ENCODE data around the gene C5orf52.

The C5orf52 gene

DNA sequence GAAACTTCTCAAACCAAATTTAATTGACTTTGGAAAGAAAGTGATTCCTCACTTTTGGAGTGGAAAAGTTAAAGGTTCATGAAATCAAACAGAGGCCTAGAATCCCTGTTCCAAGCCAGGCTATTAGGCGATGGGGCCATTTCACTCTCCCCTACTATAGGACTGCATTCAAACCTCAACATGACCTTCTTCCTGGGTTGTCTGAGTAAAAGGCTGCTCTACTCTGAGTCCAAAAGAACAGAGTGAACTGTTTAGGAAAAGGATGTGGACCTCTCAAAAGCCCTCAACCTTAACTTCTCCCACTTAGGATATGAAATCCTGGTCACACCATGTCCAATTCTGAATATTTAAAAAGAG is 15.8 kb downstream of the C5orf52 start:
- no peak for TF ChIP-seq TOX (CRISPR knock-in tag; IDR thresholded peaks at IDR 0.05; ENCODE audit: borderline replicate concordance)
- no peak for TF ChIP-seq SNAI2 (CRISPR knock-in tag; IDR thresholded peaks at IDR 0.05)
- TF ChIP-seq BACH2 (CRISPR knock-in tag; IDR thresholded peaks at IDR 0.05; ENCODE audit: borderline replicate concordance): no peak
- TF ChIP-seq PATZ1 (CRISPR knock-in tag; IDR thresholded peaks at IDR 0.05; ENCODE audit: borderline replicate concordance): no peak
- TF ChIP-seq POU6F1 (CRISPR knock-in tag; IDR thresholded peaks at IDR 0.05; ENCODE audit: borderline replicate concordance, low read depth): no peak
- TF ChIP-seq ARNTL (CRISPR knock-in tag; IDR thresholded peaks at IDR 0.05; ENCODE audit: borderline replicate concordance, low read depth): no peak
- no peak for TF ChIP-seq ZC3H10 (CRISPR knock-in tag; IDR thresholded peaks at IDR 0.05)
- TF ChIP-seq CSDC2 (CRISPR knock-in tag; IDR thresholded peaks at IDR 0.05): no peak
- TF ChIP-seq, protein P1, sequence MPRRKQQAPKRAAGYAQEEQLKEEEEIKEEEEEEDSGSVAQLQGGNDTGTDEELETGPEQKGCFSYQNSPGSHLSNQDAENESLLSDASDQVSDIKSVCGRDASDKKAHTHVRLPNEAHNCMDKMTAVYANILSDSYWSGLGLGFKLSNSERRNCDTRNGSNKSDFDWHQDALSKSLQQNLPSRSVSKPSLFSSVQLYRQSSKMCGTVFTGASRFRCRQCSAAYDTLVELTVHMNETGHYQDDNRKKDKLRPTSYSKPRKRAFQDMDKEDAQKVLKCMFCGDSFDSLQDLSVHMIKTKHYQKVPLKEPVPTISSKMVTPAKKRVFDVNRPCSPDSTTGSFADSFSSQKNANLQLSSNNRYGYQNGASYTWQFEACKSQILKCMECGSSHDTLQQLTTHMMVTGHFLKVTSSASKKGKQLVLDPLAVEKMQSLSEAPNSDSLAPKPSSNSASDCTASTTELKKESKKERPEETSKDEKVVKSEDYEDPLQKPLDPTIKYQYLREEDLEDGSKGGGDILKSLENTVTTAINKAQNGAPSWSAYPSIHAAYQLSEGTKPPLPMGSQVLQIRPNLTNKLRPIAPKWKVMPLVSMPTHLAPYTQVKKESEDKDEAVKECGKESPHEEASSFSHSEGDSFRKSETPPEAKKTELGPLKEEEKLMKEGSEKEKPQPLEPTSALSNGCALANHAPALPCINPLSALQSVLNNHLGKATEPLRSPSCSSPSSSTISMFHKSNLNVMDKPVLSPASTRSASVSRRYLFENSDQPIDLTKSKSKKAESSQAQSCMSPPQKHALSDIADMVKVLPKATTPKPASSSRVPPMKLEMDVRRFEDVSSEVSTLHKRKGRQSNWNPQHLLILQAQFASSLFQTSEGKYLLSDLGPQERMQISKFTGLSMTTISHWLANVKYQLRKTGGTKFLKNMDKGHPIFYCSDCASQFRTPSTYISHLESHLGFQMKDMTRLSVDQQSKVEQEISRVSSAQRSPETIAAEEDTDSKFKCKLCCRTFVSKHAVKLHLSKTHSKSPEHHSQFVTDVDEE (CRISPR knock-in tag; IDR thresholded peaks at IDR 0.05): no peak
- TF ChIP-seq ZFP30 (CRISPR knock-in tag; IDR thresholded peaks at IDR 0.05): no peak
- TF ChIP-seq ZNF70 (CRISPR knock-in tag; IDR thresholded peaks at IDR 0.05): no peak
- TF ChIP-seq RARB (CRISPR knock-in tag; IDR thresholded peaks at IDR 0.05): no peak
- no peak for ATAC-seq

DNA sequence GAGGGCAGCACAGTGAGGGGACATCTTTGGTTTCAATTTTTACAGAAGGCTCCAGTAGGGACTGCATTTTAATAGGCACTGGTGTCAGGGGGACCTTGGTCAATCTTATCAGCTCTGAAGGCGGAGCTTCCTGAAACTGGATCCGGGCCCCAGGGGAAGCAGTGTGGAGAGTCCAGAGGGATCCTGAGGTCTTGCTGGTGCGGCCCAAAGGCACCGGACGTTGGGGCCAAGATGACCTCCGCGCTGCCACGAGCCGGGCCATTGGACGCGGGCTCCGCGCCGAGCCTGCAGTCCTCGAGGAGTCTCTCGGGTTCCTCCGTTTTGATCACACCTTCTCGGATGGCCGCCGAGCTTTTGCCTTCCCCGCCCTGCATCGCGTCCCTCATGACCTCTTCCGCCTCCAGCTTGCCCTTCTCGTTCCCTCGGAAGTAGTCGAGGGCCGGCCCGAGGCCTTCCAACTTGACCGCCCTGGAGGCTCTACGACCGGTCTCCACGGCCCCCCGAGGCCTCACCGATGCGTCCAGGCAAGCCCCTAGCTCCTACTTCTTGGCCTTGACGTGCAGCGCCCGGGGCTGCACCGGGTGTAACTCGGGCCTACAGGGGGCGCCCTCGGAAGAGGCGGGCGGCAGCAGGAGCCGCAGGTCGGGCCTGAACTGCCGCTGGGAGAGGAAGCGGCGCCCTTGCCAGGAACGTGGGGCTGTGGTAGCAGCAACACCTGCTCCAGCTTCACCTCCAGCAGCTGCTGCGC is 18.8 kb downstream of the C5orf52 start:
- TF ChIP-seq, protein P2, sequence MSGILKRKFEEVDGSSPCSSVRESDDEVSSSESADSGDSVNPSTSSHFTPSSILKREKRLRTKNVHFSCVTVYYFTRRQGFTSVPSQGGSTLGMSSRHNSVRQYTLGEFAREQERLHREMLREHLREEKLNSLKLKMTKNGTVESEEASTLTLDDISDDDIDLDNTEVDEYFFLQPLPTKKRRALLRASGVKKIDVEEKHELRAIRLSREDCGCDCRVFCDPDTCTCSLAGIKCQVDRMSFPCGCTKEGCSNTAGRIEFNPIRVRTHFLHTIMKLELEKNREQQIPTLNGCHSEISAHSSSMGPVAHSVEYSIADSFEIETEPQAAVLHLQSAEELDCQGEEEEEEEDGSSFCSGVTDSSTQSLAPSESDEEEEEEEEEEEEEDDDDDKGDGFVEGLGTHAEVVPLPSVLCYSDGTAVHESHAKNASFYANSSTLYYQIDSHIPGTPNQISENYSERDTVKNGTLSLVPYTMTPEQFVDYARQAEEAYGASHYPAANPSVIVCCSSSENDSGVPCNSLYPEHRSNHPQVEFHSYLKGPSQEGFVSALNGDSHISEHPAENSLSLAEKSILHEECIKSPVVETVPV (CRISPR knock-in tag; IDR thresholded peaks at IDR 0.05): no peak
- TF ChIP-seq ZFP3 (CRISPR knock-in tag; IDR thresholded peaks at IDR 0.05) (no peak), ZNF70 (CRISPR knock-in tag; IDR thresholded peaks at IDR 0.05) (no peak), CSDC2 (CRISPR knock-in tag; IDR thresholded peaks at IDR 0.05) (no peak), TOX (CRISPR knock-in tag; IDR thresholded peaks at IDR 0.05; ENCODE audit: borderline replicate concordance) (no peak), ZC3H10 (CRISPR knock-in tag; IDR thresholded peaks at IDR 0.05) (no peak), GLIS3 (CRISPR knock-in tag; IDR thresholded peaks at IDR 0.05) (no peak), OSR1 (CRISPR knock-in tag; IDR thresholded peaks at IDR 0.05) (no peak), ARNTL (CRISPR knock-in tag; IDR thresholded peaks at IDR 0.05; ENCODE audit: borderline replicate concordance, low read depth) (no peak), POU6F1 (CRISPR knock-in tag; IDR thresholded peaks at IDR 0.05; ENCODE audit: borderline replicate concordance, low read depth) (no peak), TCF4 (CRISPR knock-in tag; IDR thresholded peaks at IDR 0.05; ENCODE audit: borderline replicate concordance) (no peak), RARB (CRISPR knock-in tag; IDR thresholded peaks at IDR 0.05) (no peak), ZFP30 (CRISPR knock-in tag; IDR thresholded peaks at IDR 0.05) (no peak), SNAI2 (CRISPR knock-in tag; IDR thresholded peaks at IDR 0.05) (no peak), ZNF8 (CRISPR knock-in tag; IDR thresholded peaks at IDR 0.05) (no peak), PATZ1 (CRISPR knock-in tag; IDR thresholded peaks at IDR 0.05; ENCODE audit: borderline replicate concordance) (no peak), ISL1 (CRISPR knock-in tag; IDR thresholded peaks at IDR 0.05) (no peak), ZNF565 (CRISPR knock-in tag; conservative IDR thresholded peaks at IDR 0.05; ENCODE audit: low read depth) (no peak)
- TF ChIP-seq, protein P1 (CRISPR knock-in tag; IDR thresholded peaks at IDR 0.05): no peak
- TF ChIP-seq, protein P3, sequence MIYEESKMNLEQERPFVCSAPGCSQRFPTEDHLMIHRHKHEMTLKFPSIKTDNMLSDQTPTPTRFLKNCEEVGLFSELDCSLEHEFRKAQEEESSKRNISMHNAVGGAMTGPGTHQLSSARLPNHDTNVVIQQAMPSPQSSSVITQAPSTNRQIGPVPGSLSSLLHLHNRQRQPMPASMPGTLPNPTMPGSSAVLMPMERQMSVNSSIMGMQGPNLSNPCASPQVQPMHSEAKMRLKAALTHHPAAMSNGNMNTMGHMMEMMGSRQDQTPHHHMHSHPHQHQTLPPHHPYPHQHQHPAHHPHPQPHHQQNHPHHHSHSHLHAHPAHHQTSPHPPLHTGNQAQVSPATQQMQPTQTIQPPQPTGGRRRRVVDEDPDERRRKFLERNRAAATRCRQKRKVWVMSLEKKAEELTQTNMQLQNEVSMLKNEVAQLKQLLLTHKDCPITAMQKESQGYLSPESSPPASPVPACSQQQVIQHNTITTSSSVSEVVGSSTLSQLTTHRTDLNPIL (CRISPR knock-in tag; IDR thresholded peaks at IDR 0.05; ENCODE audit: low read depth): no peak
- no peak for ATAC-seq
